Erythroblast (primary cell): ENCODE measurements around the gene DMBT1.

Source experiments
- DNase-seq, 2 experiments: peaks; one replicate each; lab custom pipeline; 2025; lab: John Stamatoyannopoulos, UW
- GATA1 ChIP-seq: IDR thresholded peaks from 2 replicates; pipeline ENCODE4 v1.6.1; 2011; ENCODE audit warnings: low read depth, mild to moderate bottlenecking, control low read depth, low read length, moderate library complexity
- POLR2A ChIP-seq: IDR thresholded peaks from 2 replicates; pipeline ENCODE4 v1.6.1; 2011; ENCODE audit warnings: mild to moderate bottlenecking, low read length

Gene DMBT1

GRCh38 chr10:122632031-122632430, 71.5 kb downstream of the DMBT1 start:
- TF ChIP-seq POLR2A = no peak
- no peak for TF ChIP-seq GATA1
- DNase-seq = peak in 1 of 2 experiments; percentile 27

GRCh38 chr10:122632576-122632975, 72.0 kb downstream of the DMBT1 start:
- TF ChIP-seq POLR2A (no peak), GATA1 (no peak)
- no peak for DNase-seq

- no peak for TF ChIP-seq POLR2A
- TF ChIP-seq GATA1 = no peak
- no peak for DNase-seq
Measured at GRCh38 chr10:122636953-122637352, 76.4 kb downstream of the DMBT1 start.

- TF ChIP-seq GATA1 = no peak
- no peak for TF ChIP-seq POLR2A
Measured at GRCh38 chr10:122637376-122637775, 76.8 kb downstream of the DMBT1 start.

GRCh38 chr10:122638106-122638505, 77.6 kb downstream of the DMBT1 start:
- TF ChIP-seq GATA1 = no peak
- no peak for TF ChIP-seq POLR2A
- DNase-seq = no peak

More at GRCh38 chr10:122637376-122637775, 76.8 kb downstream of the DMBT1 start:
- no peak for DNase-seq

GRCh38 chr10:122639801-122640200, 79.2 kb downstream of the DMBT1 start:
- no peak for TF ChIP-seq POLR2A
- TF ChIP-seq GATA1 = no peak
- no peak for DNase-seq

GRCh38 chr10:122640921-122641320, 80.4 kb downstream of the DMBT1 start:
- DNase-seq = no peak
- TF ChIP-seq POLR2A (no peak), GATA1 (no peak)

GRCh38 chr10:122642726-122643605, 82.4 kb downstream of the DMBT1 start:
- no peak for TF ChIP-seq POLR2A
- no peak for TF ChIP-seq GATA1
- DNase-seq = no peak

GRCh38 chr10:122643931-122644534, 83.5 kb downstream of the DMBT1 start:
- no peak for TF ChIP-seq GATA1
- no peak for TF ChIP-seq POLR2A
- DNase-seq = no peak

- TF ChIP-seq GATA1 (no peak), POLR2A (no peak)
- DNase-seq = no peak
Measured at GRCh38 chr10:122646511-122647382, 86.2 kb downstream of the DMBT1 start.

- DNase-seq = peak in 1 of 2 experiments; percentile 26
- no peak for TF ChIP-seq GATA1
Measured at GRCh38 chr10:122647383-122647968, 86.9 kb downstream of the DMBT1 start.

- DNase-seq = peak; percentile 42 to 64
- TF ChIP-seq POLR2A (no peak), GATA1 (no peak)
Measured at GRCh38 chr10:122648599-122649428, 88.3 kb downstream of the DMBT1 start.

GRCh38 chr10:122649903-122650302, 89.3 kb downstream of the DMBT1 start:
- TF ChIP-seq POLR2A = no peak
- no peak for TF ChIP-seq GATA1
- DNase-seq = no peak
